ENCODE data around the gene EIF4G2. TPM values are rescaled to one million over a fixed set of nuclear protein-coding genes. Genes with fewer than 3 reads are reported as not detected.

The EIF4G2 gene
- 763 TPM for polyA plus RNA-seq (2012; ENCODE audit: insufficient read length, low read depth)

DNA sequence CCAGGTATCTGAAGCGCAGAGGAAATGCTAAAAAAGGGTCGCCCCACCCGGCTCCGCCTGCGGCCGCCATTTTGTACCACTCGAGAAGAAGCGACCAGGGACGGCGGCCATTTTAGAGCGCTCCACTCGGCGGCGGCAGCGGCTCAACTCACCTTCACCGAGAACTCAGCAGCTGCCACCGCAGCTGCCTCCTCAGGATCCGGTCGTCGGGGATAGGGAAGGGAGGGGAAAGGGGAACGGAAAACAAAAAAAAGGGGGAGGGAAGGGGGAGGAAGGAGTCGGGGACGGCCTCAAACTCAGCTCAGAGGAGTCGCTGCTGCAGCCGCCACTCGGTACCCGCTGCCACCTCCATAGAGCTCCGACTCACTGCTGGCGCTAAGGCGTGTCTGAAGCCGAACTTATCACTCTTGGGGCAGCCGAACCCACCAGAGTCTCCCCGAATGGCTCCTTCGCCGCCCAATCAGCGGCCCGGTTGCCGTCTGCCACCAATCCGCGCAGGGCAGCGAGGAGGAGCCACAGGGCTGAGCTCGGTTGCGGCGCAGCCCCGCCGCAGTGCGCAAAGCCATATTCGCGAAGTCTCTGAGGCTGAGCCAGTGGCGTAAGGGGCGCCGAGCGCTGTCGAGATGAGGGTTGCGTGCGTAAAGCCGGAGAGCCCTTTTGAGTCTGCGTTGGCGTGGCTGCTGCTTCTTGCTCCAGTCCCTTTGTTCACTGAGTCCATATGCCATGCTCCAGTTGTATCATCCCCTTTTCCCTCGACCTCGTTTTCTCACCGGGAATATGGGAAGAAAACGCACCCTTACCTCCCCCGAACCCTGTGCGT lies at the start of gene EIF4G2:
Gene EIF4G2 (minus strand): TSS at position 374 of the 820 bp plus-strand sequence.
- TF ChIP-seq TAF1 (IDR thresholded peaks at IDR 0.05; ENCODE audit: borderline replicate concordance, insufficient read depth, low read length), result peak; percentile 96
- no peak for TF ChIP-seq FOXP2 (optimal IDR thresholded peaks at IDR 0.05; ENCODE audit: borderline replicate concordance, extremely low read depth, extremely low read length, insufficient read depth)
- peak; percentile 100 for TF ChIP-seq POLR2AphosphoS5 (IDR thresholded peaks at IDR 0.05; ENCODE audit: low read depth, low read length)
- peak; percentile 74; the same call in 1 of the 2 replicates for TF ChIP-seq SIN3A (IDR thresholded peaks at IDR 0.05; ENCODE audit: borderline replicate concordance, insufficient read depth, low read length)
- TF ChIP-seq, protein P1, sequence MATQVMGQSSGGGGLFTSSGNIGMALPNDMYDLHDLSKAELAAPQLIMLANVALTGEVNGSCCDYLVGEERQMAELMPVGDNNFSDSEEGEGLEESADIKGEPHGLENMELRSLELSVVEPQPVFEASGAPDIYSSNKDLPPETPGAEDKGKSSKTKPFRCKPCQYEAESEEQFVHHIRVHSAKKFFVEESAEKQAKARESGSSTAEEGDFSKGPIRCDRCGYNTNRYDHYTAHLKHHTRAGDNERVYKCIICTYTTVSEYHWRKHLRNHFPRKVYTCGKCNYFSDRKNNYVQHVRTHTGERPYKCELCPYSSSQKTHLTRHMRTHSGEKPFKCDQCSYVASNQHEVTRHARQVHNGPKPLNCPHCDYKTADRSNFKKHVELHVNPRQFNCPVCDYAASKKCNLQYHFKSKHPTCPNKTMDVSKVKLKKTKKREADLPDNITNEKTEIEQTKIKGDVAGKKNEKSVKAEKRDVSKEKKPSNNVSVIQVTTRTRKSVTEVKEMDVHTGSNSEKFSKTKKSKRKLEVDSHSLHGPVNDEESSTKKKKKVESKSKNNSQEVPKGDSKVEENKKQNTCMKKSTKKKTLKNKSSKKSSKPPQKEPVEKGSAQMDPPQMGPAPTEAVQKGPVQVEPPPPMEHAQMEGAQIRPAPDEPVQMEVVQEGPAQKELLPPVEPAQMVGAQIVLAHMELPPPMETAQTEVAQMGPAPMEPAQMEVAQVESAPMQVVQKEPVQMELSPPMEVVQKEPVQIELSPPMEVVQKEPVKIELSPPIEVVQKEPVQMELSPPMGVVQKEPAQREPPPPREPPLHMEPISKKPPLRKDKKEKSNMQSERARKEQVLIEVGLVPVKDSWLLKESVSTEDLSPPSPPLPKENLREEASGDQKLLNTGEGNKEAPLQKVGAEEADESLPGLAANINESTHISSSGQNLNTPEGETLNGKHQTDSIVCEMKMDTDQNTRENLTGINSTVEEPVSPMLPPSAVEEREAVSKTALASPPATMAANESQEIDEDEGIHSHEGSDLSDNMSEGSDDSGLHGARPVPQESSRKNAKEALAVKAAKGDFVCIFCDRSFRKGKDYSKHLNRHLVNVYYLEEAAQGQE (IDR thresholded peaks at IDR 0.05; ENCODE audit: insufficient read depth in 1 of 2, low read depth in 2 of 2, low read length in 2 of 2), result peak; percentile 13 to 61; a peak in 1 of 4 replicates

DNA sequence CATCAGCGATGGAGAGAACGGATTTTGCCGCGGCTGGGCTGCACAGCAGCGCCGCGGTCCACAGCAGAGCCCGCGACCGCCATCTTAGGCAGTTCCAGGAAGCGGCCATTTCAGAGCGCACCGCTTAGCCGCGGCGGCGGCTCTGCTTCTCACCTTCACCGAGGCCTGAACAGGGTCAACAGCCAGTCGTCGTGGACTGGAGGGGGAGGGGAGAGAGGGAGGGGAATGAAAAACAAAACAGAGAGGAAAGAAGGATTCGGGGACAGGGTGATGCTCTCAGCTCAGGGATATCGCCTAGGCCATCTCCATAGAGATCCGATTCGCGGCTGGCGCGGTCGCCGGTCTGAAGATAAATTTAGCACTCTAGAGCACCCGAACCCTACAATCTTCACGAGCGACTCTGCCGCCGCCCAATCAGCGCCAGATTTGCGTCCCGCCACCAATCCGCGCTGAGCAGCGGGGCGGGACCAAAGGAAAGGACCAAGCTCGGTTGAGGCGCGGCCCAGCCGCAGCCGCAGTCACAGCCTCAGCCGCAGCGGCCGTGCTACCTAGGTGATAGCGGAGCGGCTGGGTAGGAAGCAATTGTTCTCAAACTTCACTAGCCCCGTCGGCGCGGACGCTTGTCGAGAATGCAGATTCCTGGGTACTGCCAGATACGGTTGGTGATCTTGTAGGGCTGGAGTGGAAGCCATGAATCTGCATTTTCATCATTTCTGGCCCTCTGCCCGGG lies 49.1 kb upstream of the EIF4G2 start, which contains the start of gene ZBED5:
Gene ZBED5 (minus strand): TSS at position 345 of the 730 bp plus-strand sequence. CDS start 3,108 bp downstream, outside the sequence.
- TF ChIP-seq POLR2AphosphoS5 (IDR thresholded peaks at IDR 0.05; ENCODE audit: low read depth, low read length) (peak; percentile 89), FOXP2 (optimal IDR thresholded peaks at IDR 0.05; ENCODE audit: borderline replicate concordance, extremely low read depth, extremely low read length, insufficient read depth) (no peak), TAF1 (IDR thresholded peaks at IDR 0.05; ENCODE audit: borderline replicate concordance, insufficient read depth, low read length) (no peak), SIN3A (IDR thresholded peaks at IDR 0.05; ENCODE audit: borderline replicate concordance, insufficient read depth, low read length) (0 out of 2 replicates have a peak, but pooled peaks have one; percentile 42)
- TF ChIP-seq, protein P1 (IDR thresholded peaks at IDR 0.05; ENCODE audit: insufficient read depth in 1 of 2, low read depth in 2 of 2, low read length in 2 of 2), result 0 out of 4 replicates have a peak, but pooled peaks of 1 of the 2 experiments have one; percentile 5

DNA sequence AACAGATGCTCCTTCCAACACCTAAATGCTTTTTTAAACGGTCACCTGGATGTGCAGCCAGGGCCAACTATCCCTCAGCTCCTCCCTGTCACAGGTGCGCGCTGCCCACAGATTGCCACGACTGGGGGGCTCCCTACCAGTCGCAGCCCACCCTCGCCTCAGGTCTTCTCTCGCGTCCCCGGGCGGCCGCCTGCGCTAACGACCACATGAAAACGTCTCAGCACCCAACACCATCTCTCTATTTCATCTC lies 48.7 kb upstream of the EIF4G2 start:
- TF ChIP-seq FOXP2 (optimal IDR thresholded peaks at IDR 0.05; ENCODE audit: borderline replicate concordance, extremely low read depth, extremely low read length, insufficient read depth), result no peak
- no peak for TF ChIP-seq POLR2AphosphoS5 (IDR thresholded peaks at IDR 0.05; ENCODE audit: low read depth, low read length)
- TF ChIP-seq, protein P1 (IDR thresholded peaks at IDR 0.05; ENCODE audit: insufficient read depth in 1 of 2, low read depth in 2 of 2, low read length in 2 of 2), result no peak
- TF ChIP-seq TAF1 (IDR thresholded peaks at IDR 0.05; ENCODE audit: borderline replicate concordance, insufficient read depth, low read length), result no peak

DNA sequence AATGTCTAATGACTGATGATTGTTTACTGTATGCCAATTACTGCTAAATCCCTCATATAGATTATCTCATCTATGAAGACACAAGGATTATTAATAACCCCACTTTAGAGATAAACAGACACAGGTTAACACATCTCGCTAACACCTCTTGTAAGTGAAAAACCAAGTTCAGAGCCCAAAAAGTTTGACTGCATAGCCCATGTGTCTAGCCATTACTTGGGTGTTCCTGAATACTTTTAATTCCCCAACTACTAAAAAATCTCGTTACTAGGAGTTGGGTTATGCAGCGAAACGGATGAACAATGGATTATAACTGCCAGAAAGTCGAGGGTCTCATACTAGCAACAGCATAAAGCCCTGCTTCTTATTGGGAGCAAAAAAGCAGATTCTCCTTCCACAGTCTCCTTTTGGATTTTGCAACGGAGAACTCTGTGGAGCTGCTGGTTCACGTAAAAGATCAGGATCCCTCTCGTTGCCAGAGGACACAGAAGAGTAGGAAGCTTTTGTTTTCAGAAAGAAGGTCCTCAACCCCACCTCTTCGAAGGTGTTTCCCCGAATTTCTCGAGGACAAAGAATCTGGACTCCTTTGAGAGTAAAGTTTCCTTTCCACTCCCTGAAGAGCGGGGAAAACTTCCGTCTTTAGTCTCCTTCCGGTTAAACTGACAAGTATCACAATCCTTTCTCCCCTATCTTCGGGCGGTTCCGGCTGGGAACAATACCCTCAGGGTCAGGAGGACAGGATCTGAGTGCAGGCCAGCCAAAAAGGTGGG lies 48.1 kb upstream of the EIF4G2 start:
- TF ChIP-seq, protein P1 (IDR thresholded peaks at IDR 0.05; ENCODE audit: insufficient read depth in 1 of 2, low read depth in 2 of 2, low read length in 2 of 2), result no peak
- TF ChIP-seq SIN3A (IDR thresholded peaks at IDR 0.05; ENCODE audit: borderline replicate concordance, insufficient read depth, low read length) (no peak), TAF1 (IDR thresholded peaks at IDR 0.05; ENCODE audit: borderline replicate concordance, insufficient read depth, low read length) (no peak), FOXP2 (optimal IDR thresholded peaks at IDR 0.05; ENCODE audit: borderline replicate concordance, extremely low read depth, extremely low read length, insufficient read depth) (no peak), POLR2AphosphoS5 (IDR thresholded peaks at IDR 0.05; ENCODE audit: low read depth, low read length) (no peak)

Measured in PFSK-1 (cell line).